ENCODE results near the gene UCK2.

DNA sequence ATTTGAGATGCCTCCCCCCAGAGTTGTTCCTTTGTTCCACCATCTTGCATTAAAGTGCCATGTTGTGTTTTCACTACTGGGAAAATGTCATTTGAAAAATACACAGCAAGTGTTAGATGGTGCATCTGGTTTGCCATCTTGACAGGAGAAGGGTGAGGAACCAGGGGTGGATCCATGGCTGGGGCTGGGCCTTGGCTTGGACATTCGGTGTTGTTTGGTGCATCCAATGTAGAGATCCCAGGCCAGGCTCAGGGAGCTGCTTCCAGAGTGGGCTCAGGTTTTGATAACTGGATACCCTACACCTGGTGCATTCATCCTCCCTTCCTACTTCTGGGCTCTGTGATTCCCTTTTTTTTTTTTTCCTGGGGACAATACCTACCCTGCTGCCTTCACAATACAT, 103.5 kb downstream of the UCK2 start:
- TF ChIP-seq, protein P1, sequence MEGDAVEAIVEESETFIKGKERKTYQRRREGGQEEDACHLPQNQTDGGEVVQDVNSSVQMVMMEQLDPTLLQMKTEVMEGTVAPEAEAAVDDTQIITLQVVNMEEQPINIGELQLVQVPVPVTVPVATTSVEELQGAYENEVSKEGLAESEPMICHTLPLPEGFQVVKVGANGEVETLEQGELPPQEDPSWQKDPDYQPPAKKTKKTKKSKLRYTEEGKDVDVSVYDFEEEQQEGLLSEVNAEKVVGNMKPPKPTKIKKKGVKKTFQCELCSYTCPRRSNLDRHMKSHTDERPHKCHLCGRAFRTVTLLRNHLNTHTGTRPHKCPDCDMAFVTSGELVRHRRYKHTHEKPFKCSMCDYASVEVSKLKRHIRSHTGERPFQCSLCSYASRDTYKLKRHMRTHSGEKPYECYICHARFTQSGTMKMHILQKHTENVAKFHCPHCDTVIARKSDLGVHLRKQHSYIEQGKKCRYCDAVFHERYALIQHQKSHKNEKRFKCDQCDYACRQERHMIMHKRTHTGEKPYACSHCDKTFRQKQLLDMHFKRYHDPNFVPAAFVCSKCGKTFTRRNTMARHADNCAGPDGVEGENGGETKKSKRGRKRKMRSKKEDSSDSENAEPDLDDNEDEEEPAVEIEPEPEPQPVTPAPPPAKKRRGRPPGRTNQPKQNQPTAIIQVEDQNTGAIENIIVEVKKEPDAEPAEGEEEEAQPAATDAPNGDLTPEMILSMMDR (IDR thresholded peaks at IDR 0.05; ENCODE audit: low read length): no peak
- TF ChIP-seq EZH2 (optimal IDR thresholded peaks at IDR 0.05; ENCODE audit: low read depth, low read length): no peak
- no peak for TF ChIP-seq EZH2phosphoT487 (IDR thresholded peaks at IDR 0.05; ENCODE audit: low read length)

Data from MM.1S (cell line).